DND-41 (cell line): ENCODE data around the gene PTPRK.

ENCODE experiments used
- EZH2 ChIP-seq: IDR thresholded peaks from 3 replicates; pipeline ENCODE4 v1.6.1; 2012; ENCODE audit warnings: borderline replicate concordance, low read depth, mild to moderate bottlenecking, moderate library complexity, low read length, inconsistent platforms; ENCODE audit not compliant: severe bottlenecking
- TF ChIP-seq, protein P1 (sequence below): IDR thresholded peaks from 2 replicates; pipeline ENCODE4 v1.5.1; 2012; ENCODE audit warnings: borderline replicate concordance, low read length, moderate library complexity, mild to moderate bottlenecking; ENCODE audit not compliant: poor library complexity, severe bottlenecking; ENCODE audit errors: extremely low read depth

GRCh38 chr6:128443553-128443952 lies 76.8 kb downstream of the PTPRK start:
- TF ChIP-seq, protein P1, sequence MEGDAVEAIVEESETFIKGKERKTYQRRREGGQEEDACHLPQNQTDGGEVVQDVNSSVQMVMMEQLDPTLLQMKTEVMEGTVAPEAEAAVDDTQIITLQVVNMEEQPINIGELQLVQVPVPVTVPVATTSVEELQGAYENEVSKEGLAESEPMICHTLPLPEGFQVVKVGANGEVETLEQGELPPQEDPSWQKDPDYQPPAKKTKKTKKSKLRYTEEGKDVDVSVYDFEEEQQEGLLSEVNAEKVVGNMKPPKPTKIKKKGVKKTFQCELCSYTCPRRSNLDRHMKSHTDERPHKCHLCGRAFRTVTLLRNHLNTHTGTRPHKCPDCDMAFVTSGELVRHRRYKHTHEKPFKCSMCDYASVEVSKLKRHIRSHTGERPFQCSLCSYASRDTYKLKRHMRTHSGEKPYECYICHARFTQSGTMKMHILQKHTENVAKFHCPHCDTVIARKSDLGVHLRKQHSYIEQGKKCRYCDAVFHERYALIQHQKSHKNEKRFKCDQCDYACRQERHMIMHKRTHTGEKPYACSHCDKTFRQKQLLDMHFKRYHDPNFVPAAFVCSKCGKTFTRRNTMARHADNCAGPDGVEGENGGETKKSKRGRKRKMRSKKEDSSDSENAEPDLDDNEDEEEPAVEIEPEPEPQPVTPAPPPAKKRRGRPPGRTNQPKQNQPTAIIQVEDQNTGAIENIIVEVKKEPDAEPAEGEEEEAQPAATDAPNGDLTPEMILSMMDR, result no peak
- TF ChIP-seq EZH2, result no peak
